ENCODE results near the gene CT45A7. TPM values are rescaled to one million over a fixed set of nuclear protein-coding genes. Genes with fewer than 3 reads are reported as not detected.
"Not testable (repeated sequence)": the region's sequence is repeated elsewhere in the genome, so short reads cannot be mapped to it uniquely, and the experiment has no call there.

The CT45A7 gene
- polyA plus RNA-seq, 3 donors: not detected

GRCh38 chrX:135819912-135820311 lies 17.2 kb downstream of the CT45A7 start, which contains the start of gene CT45A2:
CT45A2 (minus strand) TSS chrX:135820012; CDS start chrX:135816265, 3,747 bp downstream.
- H3K27ac Mint-ChIP-seq; H3K4me1 ChIP-seq (ENCODE audit: control insufficient read depth in 1 of 2, insufficient read depth in 2 of 2, low read length in 2 of 2); H2AFZ ChIP-seq (ENCODE audit: insufficient read depth, low read depth, low read length, poor library complexity, severe bottlenecking); H3K27me3 ChIP-seq (ENCODE audit: control insufficient read depth in 2 of 2, insufficient read depth in 2 of 2, low read length in 2 of 2); DNase-seq; H3K4me2 ChIP-seq (replicated peaks; ENCODE audit: extremely low read depth, low read length, poor library complexity, severe bottlenecking); H3K27ac ChIP-seq (ENCODE audit: low read depth in 1 of 2, low read length in 2 of 2); H3K79me2 ChIP-seq (ENCODE audit: insufficient read depth, low read length); H3K9me3 Mint-ChIP-seq; H3K27me3 Mint-ChIP-seq (ENCODE audit: low read depth in 3 of 3); H3K9me3 ChIP-seq (replicated peaks in 1 of 2; ENCODE audit: control insufficient read depth in 1 of 2, insufficient read depth in 1 of 2, low read length in 2 of 2); H3K4me3 Mint-ChIP-seq; H3K4me1 Mint-ChIP-seq; H3K36me3 ChIP-seq (replicated peaks in 1 of 2; ENCODE audit: control insufficient read depth in 1 of 2, insufficient read depth in 2 of 2, low read length in 2 of 2); H3K9ac ChIP-seq (ENCODE audit: insufficient read depth, low read length, poor library complexity, severe bottlenecking); H3K4me3 ChIP-seq (replicated peaks in 1 of 3; ENCODE audit: low read depth in 2 of 3, low read length in 3 of 3); intact Hi-C loops (cut with micrococcal nuclease); H3K36me3 Mint-ChIP-seq; H4K20me1 ChIP-seq (ENCODE audit: insufficient read depth, low read length): not testable (repeated sequence)
- no CpG with 5 or more reads among the region's 17 CpGs for WGBS (ENCODE audit: insufficient coverage)

DNA sequence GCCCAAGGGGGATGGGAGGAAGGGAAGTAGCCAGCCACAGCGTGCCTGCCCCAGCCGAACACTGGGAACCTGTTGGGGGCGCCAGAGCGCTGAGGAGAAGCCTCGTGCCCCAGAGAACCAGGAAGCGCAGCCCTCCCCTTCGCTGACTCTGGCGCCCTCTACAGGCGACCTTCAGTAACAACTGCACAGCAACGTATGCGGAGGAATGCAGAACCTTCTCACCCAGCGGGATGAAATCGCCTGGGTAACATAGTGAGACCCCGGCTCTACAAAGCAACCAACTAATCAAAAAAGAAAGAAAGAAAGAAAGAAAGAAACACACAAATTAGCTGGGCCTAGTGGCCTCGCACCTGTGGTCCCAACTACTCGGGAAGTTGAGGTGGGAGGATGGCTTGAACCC lies 34.4 kb downstream of the CT45A7 start, which contains the start of gene CT45A6:
Gene CT45A6 (minus strand): TSS at position 101 of the 400 bp plus-strand sequence. CDS start 3,794 bp downstream, outside the sequence.
- H2AFZ ChIP-seq (ENCODE audit: insufficient read depth, low read depth, low read length, poor library complexity, severe bottlenecking); H3K36me3 ChIP-seq (replicated peaks in 1 of 2; ENCODE audit: control insufficient read depth in 1 of 2, insufficient read depth in 2 of 2, low read length in 2 of 2); H3K9me3 ChIP-seq (replicated peaks in 1 of 2; ENCODE audit: control insufficient read depth in 1 of 2, insufficient read depth in 1 of 2, low read length in 2 of 2); H3K4me1 ChIP-seq (ENCODE audit: control insufficient read depth in 1 of 2, insufficient read depth in 2 of 2, low read length in 2 of 2); H3K4me1 Mint-ChIP-seq; DNase-seq; intact Hi-C loops (cut with micrococcal nuclease); H4K20me1 ChIP-seq (ENCODE audit: insufficient read depth, low read length); H3K9ac ChIP-seq (ENCODE audit: insufficient read depth, low read length, poor library complexity, severe bottlenecking); H3K4me3 ChIP-seq (replicated peaks in 1 of 3; ENCODE audit: low read depth in 2 of 3, low read length in 3 of 3); H3K27ac Mint-ChIP-seq; H3K79me2 ChIP-seq (ENCODE audit: insufficient read depth, low read length); H3K27ac ChIP-seq (ENCODE audit: low read depth in 1 of 2, low read length in 2 of 2); H3K9me3 Mint-ChIP-seq; H3K27me3 Mint-ChIP-seq (ENCODE audit: low read depth in 3 of 3); H3K27me3 ChIP-seq (ENCODE audit: control insufficient read depth in 2 of 2, insufficient read depth in 2 of 2, low read length in 2 of 2); H3K36me3 Mint-ChIP-seq; H3K4me2 ChIP-seq (replicated peaks; ENCODE audit: extremely low read depth, low read length, poor library complexity, severe bottlenecking); H3K4me3 Mint-ChIP-seq: not testable (repeated sequence)
- WGBS (ENCODE audit: insufficient coverage): no CpG with 5 or more reads among the region's 16 CpGs

DNA sequence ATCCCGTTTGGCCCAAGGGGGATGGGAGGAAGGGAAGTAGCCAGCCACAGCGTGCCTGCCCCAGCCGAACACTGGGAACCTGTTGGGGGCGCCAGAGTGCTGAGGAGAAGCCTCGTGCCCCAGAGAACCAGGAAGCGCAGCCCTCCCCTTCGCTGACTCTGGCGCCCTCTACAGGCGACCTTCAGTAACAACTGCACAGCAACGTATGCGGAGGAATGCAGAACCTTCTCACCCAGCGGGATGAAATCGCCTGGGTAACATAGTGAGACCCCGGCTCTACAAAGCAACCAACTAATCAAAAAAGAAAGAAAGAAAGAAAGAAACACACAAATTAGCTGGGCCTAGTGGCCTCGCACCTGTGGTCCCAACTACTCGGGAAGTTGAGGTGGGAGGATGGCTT lies 51.7 kb downstream of the CT45A7 start, which contains the start of gene CT45A5:
Gene CT45A5 (minus strand): TSS at position 101 of the 400 bp plus-strand sequence. CDS start 3,774 bp downstream, outside the sequence.
- H3K36me3 Mint-ChIP-seq; H3K27me3 Mint-ChIP-seq (ENCODE audit: low read depth in 3 of 3); H3K79me2 ChIP-seq (ENCODE audit: insufficient read depth, low read length); H3K27ac Mint-ChIP-seq; H3K4me2 ChIP-seq (replicated peaks; ENCODE audit: extremely low read depth, low read length, poor library complexity, severe bottlenecking); H3K9me3 Mint-ChIP-seq; DNase-seq; H4K20me1 ChIP-seq (ENCODE audit: insufficient read depth, low read length); H3K4me1 Mint-ChIP-seq; H3K4me1 ChIP-seq (ENCODE audit: control insufficient read depth in 1 of 2, insufficient read depth in 2 of 2, low read length in 2 of 2); H2AFZ ChIP-seq (ENCODE audit: insufficient read depth, low read depth, low read length, poor library complexity, severe bottlenecking); H3K36me3 ChIP-seq (replicated peaks in 1 of 2; ENCODE audit: control insufficient read depth in 1 of 2, insufficient read depth in 2 of 2, low read length in 2 of 2); intact Hi-C loops (cut with micrococcal nuclease); H3K27ac ChIP-seq (ENCODE audit: low read depth in 1 of 2, low read length in 2 of 2); H3K4me3 ChIP-seq (replicated peaks in 1 of 3; ENCODE audit: low read depth in 2 of 3, low read length in 3 of 3); H3K9me3 ChIP-seq (replicated peaks in 1 of 2; ENCODE audit: control insufficient read depth in 1 of 2, insufficient read depth in 1 of 2, low read length in 2 of 2); H3K27me3 ChIP-seq (ENCODE audit: control insufficient read depth in 2 of 2, insufficient read depth in 2 of 2, low read length in 2 of 2); H3K9ac ChIP-seq (ENCODE audit: insufficient read depth, low read length, poor library complexity, severe bottlenecking); H3K4me3 Mint-ChIP-seq: not testable (repeated sequence)
- no CpG with 5 or more reads among the region's 16 CpGs for WGBS (ENCODE audit: insufficient coverage)

Other genes starting within 250 kb of the CT45A7 start
- gene CT45A1, start 123.6 kb downstream of the CT45A7 start, polyA plus RNA-seq: not detected
- not detected for gene CT45A3, start 69.1 kb downstream of the CT45A7 start, polyA plus RNA-seq
- gene CT45A5, start 51.8 kb downstream of the CT45A7 start, polyA plus RNA-seq: not detected
- gene CT45A6, start 34.5 kb downstream of the CT45A7 start, polyA plus RNA-seq: not detected
- gene CT45A2, start 17.3 kb downstream of the CT45A7 start, polyA plus RNA-seq: not detected
- gene CT45A8, start 17.3 kb upstream of the CT45A7 start, polyA plus RNA-seq: not detected
- gene CT45A9, start 34.5 kb upstream of the CT45A7 start, polyA plus RNA-seq: not detected
- not detected for gene CT45A10, start 56.2 kb upstream of the CT45A7 start, polyA plus RNA-seq
- not detected for gene SAGE1, start 56.4 kb upstream of the CT45A7 start, polyA plus RNA-seq
- 10 to 100 TPM; 11.7 to 14.2 (median 11.8) TPM for gene MMGT1, start 136.7 kb upstream of the CT45A7 start, polyA plus RNA-seq
- gene SLC9A6, start 148.2 kb upstream of the CT45A7 start, polyA plus RNA-seq: 10 to 100 TPM in 2 of 3 donors, 1 to 10 TPM in 1; 5.8 to 15.7 (median 14.2) TPM

Measured in CD14-positive monocyte (primary cell).